H1 (cell line): ENCODE measurements around the gene BCAS1. TPM values are rescaled to one million over a fixed set of nuclear protein-coding genes. Genes with fewer than 3 reads are reported as not detected.

ENCODE experiments used
- CTCF ChIA-PET: fragments of 300-600 bp; sonication (Branson Sonifier 250); formaldehyde crosslinking; loops from one replicate; lab custom pipeline; 2021; ENCODE audit not compliant: partially characterized antibody; lab: Charles Lee
- POLR2A ChIA-PET: fragments of 300-600 bp; sonication (Branson Sonifier 250); formaldehyde crosslinking; loops from one replicate; lab custom pipeline; 2021; ENCODE audit warnings: inconsistent platforms; ENCODE audit not compliant: partially characterized antibody; lab: Charles Lee
- DNase-seq, 2 experiments: peaks; one replicate each; pipeline versions ENCODE4 v3.0.0 to v3.0.0-alpha.2; 2010 to 2022; ENCODE audit warnings: low spot score in 2 of 2, low read depth in 1 of 2, mixed read lengths in 1 of 2
- FAIRE-seq: peaks from 2 replicates; lab custom pipeline; 2011; peaks lifted over from hg19 to GRCh38; lab: Jason Lieb, UNC
- H2AFZ ChIP-seq: 2 replicates; pipeline ENCODE4 v1.8.1; 2012; ENCODE audit warnings: low read length, inconsistent platforms
- H2AK5ac ChIP-seq: 2 replicates; pipeline ENCODE4 v1.6.1; 2013; ENCODE audit warnings: low read depth, low read length
- H2BK120ac ChIP-seq: replicated peaks from 2 replicates; pipeline ENCODE3; 2013; ENCODE audit warnings: low read depth, low read length, inconsistent platforms
- H2BK12ac ChIP-seq: 2 replicates; pipeline ENCODE4 v1.6.1; 2013; ENCODE audit warnings: low read depth, low read length
- H2BK15ac ChIP-seq: 2 replicates; pipeline ENCODE4 v1.6.1; 2013; ENCODE audit warnings: low read length
- H2BK20ac ChIP-seq: 2 replicates; pipeline ENCODE4 v1.6.1; 2013; ENCODE audit warnings: low read length
- H2BK5ac ChIP-seq: 2 replicates; pipeline ENCODE4 v1.6.1; 2013; ENCODE audit warnings: low read depth, low read length
- H3K14ac ChIP-seq: 2 replicates; pipeline ENCODE4 v1.6.1; 2013; ENCODE audit warnings: inconsistent platforms; ENCODE audit not compliant: insufficient read length
- H3K18ac ChIP-seq: 2 replicates; pipeline ENCODE4 v1.6.1; 2013; ENCODE audit warnings: low read length; ENCODE audit errors: extremely low read depth
- H3K23ac ChIP-seq: 2 replicates; pipeline ENCODE4 v1.6.1; 2013; ENCODE audit warnings: inconsistent platforms; ENCODE audit not compliant: insufficient read length
- H3K23me2 ChIP-seq: 2 replicates; pipeline ENCODE4 v1.6.1; 2013; ENCODE audit warnings: low read depth, low read length
- H3K27ac ChIP-seq: 2 replicates; pipeline ENCODE4 v1.6.1; 2011; ENCODE audit warnings: low read depth, low read length, inconsistent platforms
- H3K27me3 ChIP-seq, 4 experiments: replicated peaks in 1 of 4; 1 replicate in 1 of 4; 2 replicates in 3 of 4; pipeline versions ENCODE4 v1.6.1 to v1.8.1; 2011 to 2013; ENCODE audit warnings: low read length in 3 of 4, mild to moderate bottlenecking in 3 of 4, inconsistent platforms in 2 of 4, mixed read lengths in 2 of 4, moderate library complexity in 1 of 4; ENCODE audit not compliant: control insufficient read depth in 3 of 4, insufficient read depth in 3 of 4; ENCODE audit errors: extremely low read depth in 1 of 4
- H3K36me3 ChIP-seq, 4 experiments: 2 replicates each; pipeline versions ENCODE4 v1.6.1 to v1.8.1; 2011 to 2013; ENCODE audit warnings: mild to moderate bottlenecking in 4 of 4, low read length in 3 of 4, moderate library complexity in 2 of 4, control low read depth in 1 of 4, inconsistent platforms in 1 of 4; ENCODE audit not compliant: insufficient read depth in 4 of 4, control insufficient read depth in 2 of 4
- H3K4ac ChIP-seq: replicated peaks from 2 replicates; pipeline ENCODE3; 2013; ENCODE audit warnings: low read length, low read depth, mixed read lengths, inconsistent platforms; ENCODE audit not compliant: insufficient read length
- H3K4me1 ChIP-seq, 4 experiments: replicated peaks in 1 of 4; 1 replicate in 1 of 4; 2 replicates in 3 of 4; pipeline versions ENCODE4 v1.6.1 to v1.8.1; 2011 to 2013; ENCODE audit warnings: low read length in 3 of 4, inconsistent platforms in 2 of 4, mixed read lengths in 1 of 4; ENCODE audit not compliant: insufficient read depth in 4 of 4, control insufficient read depth in 3 of 4
- H3K4me2 ChIP-seq, 2 experiments: 2 replicates each; pipeline versions ENCODE4 v1.6.1 to v1.8.1; 2011 to 2013; ENCODE audit warnings: low read depth in 2 of 2, low read length in 2 of 2, control low read depth in 1 of 2, inconsistent platforms in 1 of 2, mild to moderate bottlenecking in 1 of 2; ENCODE audit not compliant: insufficient read depth in 1 of 2
- H3K4me3 ChIP-seq, 4 experiments: fragments of 200-600, 300-600 bp in 1 of 4; sonication (generic), shearing (Covaris generic), sonication (Bioruptor Twin) in 1 of 4; 2 replicates each; pipeline versions ENCODE4 v1.5.1 to v1.8.1; 2011 to 2016; ENCODE audit warnings: low read length in 4 of 4, low read depth in 3 of 4, control low read depth in 2 of 4, inconsistent platforms in 2 of 4, mild to moderate bottlenecking in 2 of 4, mixed read lengths in 1 of 4, moderate library complexity in 1 of 4; ENCODE audit not compliant: insufficient read depth in 2 of 4; ENCODE audit errors: extremely low read depth in 1 of 4
- H3K56ac ChIP-seq: replicated peaks from 2 replicates; pipeline ENCODE3; 2013; ENCODE audit warnings: low read depth, mild to moderate bottlenecking, mixed read lengths, low read length, inconsistent platforms; ENCODE audit not compliant: insufficient read length
- H3K79me1 ChIP-seq: 2 replicates; pipeline ENCODE4 v1.6.1; 2013; ENCODE audit warnings: low read depth, low read length, control low read depth
- H3K79me2 ChIP-seq, 2 experiments: 2 replicates each; pipeline versions ENCODE4 v1.6.1 to v1.8.1; 2012 to 2013; ENCODE audit warnings: low read length in 2 of 2, mild to moderate bottlenecking in 2 of 2, inconsistent platforms in 1 of 2; ENCODE audit not compliant: insufficient read depth in 2 of 2, control insufficient read depth in 1 of 2
- H3K9ac ChIP-seq, 4 experiments: replicated peaks in 1 of 4; 1 replicate in 1 of 4; 2 replicates in 3 of 4; pipeline versions ENCODE4 v1.6.1 to v1.8.1; 2011 to 2013; ENCODE audit warnings: low read depth in 3 of 4, low read length in 3 of 4, control low read depth in 2 of 4, mild to moderate bottlenecking in 2 of 4, moderate library complexity in 2 of 4, inconsistent platforms in 1 of 4; ENCODE audit errors: extremely low read depth in 1 of 4
- H3K9me3 ChIP-seq, 2 experiments: 2 replicates each; pipeline versions ENCODE4 v1.6.1 to v1.8.1; 2012 to 2013; ENCODE audit warnings: mild to moderate bottlenecking in 2 of 2, moderate library complexity in 2 of 2, control low read depth in 1 of 2, inconsistent platforms in 1 of 2, low read depth in 1 of 2, low read length in 1 of 2, mixed read lengths in 1 of 2; ENCODE audit not compliant: insufficient read depth in 2 of 2
- H4K20me1 ChIP-seq, 2 experiments: replicated peaks in 1 of 2; 2 replicates each; pipeline versions ENCODE3 to v1.8.1; 2011 to 2013; ENCODE audit warnings: inconsistent platforms in 2 of 2, low read length in 2 of 2, mild to moderate bottlenecking in 1 of 2; ENCODE audit not compliant: insufficient read depth in 2 of 2, control insufficient read depth in 1 of 2
- H4K5ac ChIP-seq: 2 replicates; pipeline ENCODE4 v1.6.1; 2013; ENCODE audit warnings: low read length, low read depth, mixed read lengths, inconsistent platforms; ENCODE audit not compliant: insufficient read length
- H4K8ac ChIP-seq: 2 replicates; pipeline ENCODE4 v1.8.0; 2013; ENCODE audit warnings: mild to moderate bottlenecking, moderate library complexity, low read length, inconsistent platforms; ENCODE audit not compliant: insufficient read depth; ENCODE audit errors: extremely low read depth
- H4K91ac ChIP-seq: replicated peaks from 2 replicates; pipeline ENCODE3; 2013; ENCODE audit warnings: low read length, mixed read lengths, inconsistent platforms; ENCODE audit not compliant: insufficient read length
- BCL11A ChIP-seq, 2 experiments: IDR thresholded peaks; one replicate each; pipeline ENCODE4 v1.6.1; 2011; ENCODE audit warnings: low read depth in 2 of 2, low read length in 2 of 2, mild to moderate bottlenecking in 2 of 2
- MAFK ChIP-seq: IDR thresholded peaks from 2 replicates; pipeline ENCODE4 v1.6.1; 2012; ENCODE audit warnings: low read depth, mild to moderate bottlenecking, improper control_type of control experiment, low read length
- WGBS, 2 experiments: shearing (Covaris generic) in 1 of 2; methylation state at CpG; one replicate each; pipeline versions ENCODE4 v1.1.6 to v1.1.7; 2013 to 2015; ENCODE audit warnings: low lambda C conversion rate in 2 of 2, mixed read lengths in 2 of 2, inconsistent platforms in 1 of 2, low coverage in 1 of 2, missing lambda C conversion rate in 1 of 2; ENCODE audit not compliant: insufficient replicate concordance in 2 of 2, insufficient coverage in 1 of 2, insufficient read length in 1 of 2; ENCODE audit errors: extremely low coverage in 1 of 2, missing lambda C conversion rate in 1 of 2; 5-methylcytosine and 5-hydroxymethylcytosine counted together
- polyA plus RNA-seq, 7 experiments: library from polyadenylated mRNA; depleted of rRNA in 3 of 7; stranded (reverse) in 5 of 7; unstranded in 2 of 7; fragments of >200 nt in 5 of 7; fragments of 200-250 nt in 2 of 7; gene quantifications; 1 replicate in 5 of 7; 2 replicates in 1 of 7; 4 replicates in 1 of 7; pipeline versions ENCODE4 v1.2.1 to v1.2.3, GENCODE V29; 2011 to 2013; ENCODE audit warnings: missing spikeins in 2 of 7, mixed read lengths in 2 of 7
- total RNA-seq: library from RNA; stranded (reverse); fragmentation: NEBNext Ultra II Directional; extraction: Animal tissue kit (Norgen Biotek cat#: 25700); gene quantifications from 2 replicates; pipeline ENCODE4 v1.2.1, GENCODE V29; 2021

BCAS1 gene
- total and polyA plus RNA-seq, 2 of the 8 experiments (the other 6 are each of a cell fraction or from before 2014, with no cell fraction given): 0.06 to 0.19 TPM

DNA sequence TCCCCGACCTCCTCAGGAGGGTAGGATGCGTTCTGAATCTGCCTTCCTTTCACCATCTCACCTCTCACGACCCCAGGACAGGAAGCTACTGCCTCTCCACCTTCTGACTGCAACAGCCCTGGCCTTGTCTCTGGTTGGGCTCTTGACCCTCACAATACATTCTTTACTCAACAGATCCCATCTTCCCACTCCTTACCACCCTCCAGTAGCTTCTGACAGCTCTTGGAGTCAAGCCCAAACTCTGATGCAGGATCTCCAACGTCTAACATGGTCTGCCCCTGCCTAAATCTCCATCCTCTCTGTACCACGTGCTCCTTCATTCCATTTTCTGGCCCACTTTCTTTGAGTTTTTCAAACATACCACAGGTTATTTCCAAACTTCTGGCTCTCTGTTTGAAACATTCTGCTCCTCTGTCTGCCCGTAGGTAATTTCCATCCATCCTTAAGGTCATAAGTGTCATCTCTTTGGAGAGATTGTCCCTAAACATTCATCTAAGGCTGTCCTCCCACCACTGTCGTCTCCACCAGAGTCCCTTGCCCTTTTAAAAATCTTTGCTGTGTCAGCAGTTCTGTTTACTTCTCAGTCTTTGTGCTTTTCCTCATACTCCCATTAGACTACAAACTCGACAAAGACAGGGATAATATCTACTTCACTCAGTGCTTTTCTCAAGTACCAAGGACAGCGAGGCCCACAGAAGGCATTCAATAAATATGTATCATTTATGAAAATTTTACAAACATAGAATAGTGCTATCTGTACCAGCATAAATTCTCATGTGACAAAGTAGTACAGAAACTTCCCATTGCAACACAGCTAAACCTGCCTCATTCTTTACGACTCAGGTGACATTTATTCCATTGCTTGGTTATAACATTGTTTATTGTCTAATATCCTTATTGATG is 73.6 kb downstream of the BCAS1 start:
- no peaks in the 10 kb centered on the region for H3K79me1 ChIP-seq
- no peak overlapping the region; the same call in 1 of the 2 replicates for H2AFZ ChIP-seq
- no peaks in the 10 kb centered on the region for H3K36me3 ChIP-seq
- no peak overlapping the region for H3K27ac ChIP-seq
- 90% methylated on average over 10 of the region's 10 CpGs; no CpG with 5 or more reads in 1 of the 2 experiments for WGBS, 2 experiments
- H2BK12ac ChIP-seq: no peak overlapping the region
- no peaks in the 10 kb centered on the region for H3K79me2 ChIP-seq
- H3K56ac ChIP-seq: no peak overlapping the region
- no peaks in the 10 kb centered on the region for H4K20me1 ChIP-seq
- POLR2A ChIA-PET: no interaction called here
- no peak overlapping the region for H4K8ac ChIP-seq
- H3K4me1 ChIP-seq: no peaks in the 10 kb centered on the region; a peak in 2 of 7 replicates
- no peak for TF ChIP-seq BCL11A (IDR thresholded peaks at IDR 0.05; ENCODE audit: low read depth in 2 of 2, low read length in 2 of 2)
- TF ChIP-seq MAFK: peak; percentile 91
- H3K23ac ChIP-seq: no peak overlapping the region
- no peak overlapping the region for H3K4me3 ChIP-seq
- no peak overlapping the region for H3K9ac ChIP-seq
- no peak overlapping the region for H2BK120ac ChIP-seq
- H3K27me3 ChIP-seq: no peaks in the 10 kb centered on the region
- CTCF ChIA-PET: interaction anchor here (1.4 kb wide), 1 partner anchor 57 kb away, joined by 3 read pairs; no protein-coding TSS in a partner anchor
- no peaks in the 10 kb centered on the region for H3K23me2 ChIP-seq
- H4K91ac ChIP-seq: no peak overlapping the region
- no peak overlapping the region for H2BK5ac ChIP-seq
- DNase-seq (no peak), FAIRE-seq (no peak)
- H2AK5ac ChIP-seq: no peak overlapping the region
- H3K18ac ChIP-seq: no peak overlapping the region
- H3K4me2 ChIP-seq: no peak overlapping the region
- H2BK20ac ChIP-seq: no peak overlapping the region
- H3K14ac ChIP-seq: no peak overlapping the region
- no peak overlapping the region for H2BK15ac ChIP-seq
- H3K9me3 ChIP-seq: no peaks in the 10 kb centered on the region
- H4K5ac ChIP-seq: no peak overlapping the region
- H3K4ac ChIP-seq: no peak overlapping the region
